ENCODE results near the gene ENG. TPM values are rescaled to one million over a fixed set of nuclear protein-coding genes. Genes with fewer than 3 reads are reported as not detected.

Gene ENG
- total RNA-seq, 3 donors from 2014 or later (not counting 1 experiment from before 2014, with no cell fraction given): 8.5 to 13.6 (median 12.3) TPM

DNA sequence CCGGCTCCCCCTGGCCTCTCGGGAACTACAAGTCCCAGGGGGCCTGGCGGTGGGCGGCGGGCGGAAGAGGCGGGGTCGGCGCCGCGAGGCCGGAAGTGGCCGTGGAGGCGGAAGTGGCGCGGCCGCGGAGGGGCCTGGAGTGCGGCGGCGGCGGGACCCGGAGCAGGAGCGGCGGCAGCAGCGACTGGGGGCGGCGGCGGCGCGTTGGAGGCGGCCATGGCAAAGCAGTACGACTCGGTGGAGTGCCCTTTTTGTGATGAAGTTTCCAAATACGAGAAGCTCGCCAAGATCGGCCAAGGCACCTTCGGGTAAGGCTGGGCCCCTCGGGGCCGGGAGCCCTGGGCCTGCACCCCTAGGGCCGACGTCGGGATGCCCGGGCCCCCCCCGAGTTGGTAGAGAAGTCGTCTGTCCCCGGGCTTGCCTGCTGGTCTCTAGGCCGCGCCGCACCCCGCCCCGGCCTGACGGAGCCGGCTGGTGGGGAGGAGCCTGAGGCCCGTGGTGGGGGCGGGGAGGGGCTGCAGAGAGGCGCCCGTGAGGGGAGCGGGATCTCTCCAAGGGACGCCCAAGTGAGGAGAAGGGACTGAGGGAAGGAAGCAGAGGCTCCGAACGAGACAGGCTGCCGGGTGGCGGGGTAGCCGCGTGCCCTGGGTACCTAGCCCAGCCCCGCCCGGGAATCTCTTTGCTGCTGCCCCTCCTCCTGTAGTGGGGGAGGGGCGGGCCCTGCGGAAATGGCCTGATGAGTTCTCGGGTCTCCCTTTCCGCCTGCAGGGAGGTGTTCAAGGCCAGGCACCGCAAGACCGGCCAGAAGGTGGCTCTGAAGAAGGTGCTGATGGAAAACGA is 68.3 kb downstream of the ENG start, which contains the start of gene CDK9:
TSS of gene CDK9 (plus strand) at position 102 of the 840 bp plus-strand sequence. CDS start at position 217, 115 bp downstream.
- peak within 1 kb of the TSS; percentile 93 for H3K4me3 Mint-ChIP-seq

DNA sequence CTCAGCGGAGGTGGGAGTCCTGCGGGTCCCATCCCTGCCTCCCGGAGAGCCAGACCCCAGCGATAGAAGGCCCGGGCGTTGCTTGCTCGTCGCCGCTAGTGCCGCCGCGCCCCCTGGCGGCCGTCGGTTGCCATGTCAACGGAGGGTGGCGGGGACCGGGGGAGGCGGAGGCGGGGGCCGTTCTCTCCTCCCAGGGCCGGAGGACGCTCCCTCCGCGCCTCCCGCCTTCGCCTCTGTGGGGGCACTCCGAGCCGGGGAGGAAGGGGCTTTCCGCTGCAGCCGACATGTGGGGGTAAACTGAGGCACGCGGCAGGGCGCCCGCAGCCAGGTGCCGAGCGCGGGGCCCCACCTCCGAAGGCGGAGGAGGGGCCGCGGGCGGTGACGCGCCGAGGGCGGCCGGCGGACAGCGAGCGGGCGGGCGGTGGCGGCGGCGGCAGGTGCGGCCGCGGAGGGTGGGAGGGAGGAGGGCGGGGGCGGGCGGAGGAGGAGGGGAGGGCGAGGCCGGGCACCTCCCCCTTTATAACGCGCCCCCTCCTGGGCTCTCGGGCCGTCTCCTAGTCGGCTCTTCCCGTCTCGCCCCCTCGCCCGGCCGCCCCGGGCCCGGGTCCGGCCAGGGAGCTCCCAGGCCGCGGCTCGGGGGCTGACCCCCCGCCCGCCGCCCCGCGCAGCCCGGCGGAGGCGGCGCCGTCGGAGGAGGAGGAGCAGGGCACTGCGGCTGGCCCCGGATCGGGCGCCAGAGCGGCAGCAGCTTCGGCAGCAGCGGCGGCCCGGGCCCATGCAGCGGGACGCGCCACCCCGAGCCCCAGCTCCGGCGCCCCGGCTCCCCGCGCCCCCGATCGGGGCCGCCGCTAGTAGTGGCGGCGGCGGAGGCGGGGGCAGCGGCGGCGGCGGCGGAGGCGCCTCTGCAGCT is 69.2 kb downstream of the ENG start:
- Histone ChIP-seq H3K27me3 (ENCODE audit: control insufficient read depth, insufficient read depth, low read length) (no peaks in the 10 kb centered on the region), H3K9me3 (ENCODE audit: control insufficient read depth, insufficient read depth, low read length) (no peaks in the 10 kb centered on the region), H3K27ac (ENCODE audit: low read length) (peak overlapping the region; percentile 88), H3K4me3 (ENCODE audit: low read length) (peak overlapping the region; percentile 46), H3K36me3 (ENCODE audit: control insufficient read depth, insufficient read depth, low read length) (peaks cover 33% of the 10 kb centered on the region), H3K4me1 (ENCODE audit: control insufficient read depth, insufficient read depth, low read length) (peaks cover 68% of the 10 kb centered on the region)
- H3K4me1 Mint-ChIP-seq: peaks cover 50 to 74% of the 10 kb centered on the region in 2 donors
- H3K36me3 Mint-ChIP-seq: peaks cover 4% of the 10 kb centered on the region
- DNase-seq (peak; percentile 91 to 94), ATAC-seq (peak; percentile 44 to 67 (median 56))
- no peaks in the 10 kb centered on the region for H3K27me3 Mint-ChIP-seq (ENCODE audit: low read depth in 2 of 2)
- H3K9me3 Mint-ChIP-seq: no peaks in the 10 kb centered on the region
- WGBS (ENCODE audit: insufficient coverage): under 1% methylated on average over 105 of the region's 123 CpGs
- intact Hi-C loops (cut with micrococcal nuclease): loop anchor here (1.0 to 5.0 kb wide), 3 partner anchors 18 to 82 kb away; partner anchors contain the start of genes FPGS and TOR2A
- H3K4me3 Mint-ChIP-seq: peak overlapping the region; percentile 93
- H3K27ac Mint-ChIP-seq: peak overlapping the region; percentile 95 to 98
- TF ChIP-seq, protein P1, sequence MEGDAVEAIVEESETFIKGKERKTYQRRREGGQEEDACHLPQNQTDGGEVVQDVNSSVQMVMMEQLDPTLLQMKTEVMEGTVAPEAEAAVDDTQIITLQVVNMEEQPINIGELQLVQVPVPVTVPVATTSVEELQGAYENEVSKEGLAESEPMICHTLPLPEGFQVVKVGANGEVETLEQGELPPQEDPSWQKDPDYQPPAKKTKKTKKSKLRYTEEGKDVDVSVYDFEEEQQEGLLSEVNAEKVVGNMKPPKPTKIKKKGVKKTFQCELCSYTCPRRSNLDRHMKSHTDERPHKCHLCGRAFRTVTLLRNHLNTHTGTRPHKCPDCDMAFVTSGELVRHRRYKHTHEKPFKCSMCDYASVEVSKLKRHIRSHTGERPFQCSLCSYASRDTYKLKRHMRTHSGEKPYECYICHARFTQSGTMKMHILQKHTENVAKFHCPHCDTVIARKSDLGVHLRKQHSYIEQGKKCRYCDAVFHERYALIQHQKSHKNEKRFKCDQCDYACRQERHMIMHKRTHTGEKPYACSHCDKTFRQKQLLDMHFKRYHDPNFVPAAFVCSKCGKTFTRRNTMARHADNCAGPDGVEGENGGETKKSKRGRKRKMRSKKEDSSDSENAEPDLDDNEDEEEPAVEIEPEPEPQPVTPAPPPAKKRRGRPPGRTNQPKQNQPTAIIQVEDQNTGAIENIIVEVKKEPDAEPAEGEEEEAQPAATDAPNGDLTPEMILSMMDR (IDR thresholded peaks at IDR 0.05): peak; percentile 80

More for the DNA sequence above, 68.3 kb downstream of the ENG start, which contains the start of gene CDK9:
- DNase-seq (peak; percentile 94 to 96), ATAC-seq (peak; percentile 52 to 79 (median 69))
- Mint-ChIP-seq H3K27ac (peak within 1 kb of the TSS; percentile 95 to 98), H3K9me3 (no peaks in the 10 kb centered on the region), H3K27me3 (ENCODE audit: low read depth in 2 of 2) (no peaks in the 10 kb centered on the region), H3K36me3 (peaks cover 6% of the 10 kb centered on the region), H3K4me1 (peaks cover 50 to 68% of the 10 kb centered on the region in 2 donors)
- Histone ChIP-seq H3K4me1 (ENCODE audit: control insufficient read depth, insufficient read depth, low read length) (peaks cover 59% of the 10 kb centered on the region), H3K27ac (ENCODE audit: low read length) (peak within 1 kb of the TSS; percentile 92), H3K27me3 (ENCODE audit: control insufficient read depth, insufficient read depth, low read length) (no peaks in the 10 kb centered on the region), H3K9me3 (ENCODE audit: control insufficient read depth, insufficient read depth, low read length) (no peaks in the 10 kb centered on the region), H3K36me3 (ENCODE audit: control insufficient read depth, insufficient read depth, low read length) (peaks cover 41% of the 10 kb centered on the region), H3K4me3 (ENCODE audit: low read length) (peak within 1 kb of the TSS; percentile 90)
- 0% methylated on average over 75 of the region's 75 CpGs for WGBS (ENCODE audit: insufficient coverage)
- intact Hi-C loops (cut with micrococcal nuclease): loop anchor here (1.0 to 5.0 kb wide), 3 partner anchors 17 to 81 kb away; partner anchors contain the start of genes FPGS and TOR2A
- TF ChIP-seq, protein P1 (IDR thresholded peaks at IDR 0.05): no peak

DNA sequence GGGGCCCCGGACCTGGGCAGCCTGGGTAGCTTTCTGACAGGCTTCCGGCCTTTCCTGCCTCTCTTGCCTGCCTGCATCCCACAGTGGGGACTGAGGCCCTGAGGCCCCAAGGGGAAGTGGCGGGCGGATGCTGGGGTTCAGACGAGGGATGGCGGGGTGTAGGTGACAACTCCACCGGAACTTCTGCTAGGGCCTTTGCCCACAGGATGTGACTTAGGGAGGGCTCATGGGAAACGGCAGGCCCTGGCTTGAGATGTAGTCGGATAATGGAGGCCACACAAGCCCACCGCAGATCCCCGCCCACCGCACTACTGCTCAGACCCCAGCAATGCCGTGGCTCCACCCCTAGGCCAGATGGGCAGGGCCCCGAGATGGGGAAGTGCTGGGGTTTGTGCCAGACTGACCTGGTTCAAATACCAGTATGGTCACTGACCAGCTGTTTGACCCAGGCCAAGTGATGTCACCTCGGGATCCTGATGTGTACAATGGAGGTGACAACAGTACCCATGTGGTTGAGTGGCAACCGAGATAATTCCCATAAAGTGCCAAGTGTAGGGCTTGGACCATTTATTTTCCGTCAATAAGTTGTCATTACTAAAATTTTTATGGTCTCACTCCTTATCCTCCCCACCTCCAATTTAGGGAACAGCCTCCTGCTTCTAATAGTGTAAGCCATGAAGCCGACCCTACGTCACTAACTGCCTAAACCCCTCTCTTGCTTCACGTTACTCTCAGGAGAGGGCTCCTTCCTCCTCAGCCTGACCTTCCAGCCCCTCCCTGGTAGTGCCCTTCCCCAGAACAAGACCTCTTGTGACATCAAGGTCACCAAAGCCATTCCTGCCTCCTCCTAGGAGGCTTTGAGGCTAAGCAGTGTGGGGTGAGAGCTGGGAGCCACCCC is 71.1 kb downstream of the ENG start:
- intact Hi-C loops (cut with micrococcal nuclease): loop anchor here (1.0 to 2.0 kb wide), 3 partner anchors 7 to 19 kb away; partner anchors contain the start of gene FPGS
- H3K4me3 ChIP-seq (ENCODE audit: low read length): peak overlapping the region; percentile 6

More for the DNA sequence above, 71.1 kb downstream of the ENG start:
- TF ChIP-seq, protein P1 (IDR thresholded peaks at IDR 0.05): no peak
- 4% methylated on average over 20 of the region's 20 CpGs for WGBS (ENCODE audit: insufficient coverage)
- H3K9me3 ChIP-seq (ENCODE audit: control insufficient read depth, insufficient read depth, low read length): no peaks in the 10 kb centered on the region
- Mint-ChIP-seq H3K36me3 (no peaks in the 10 kb centered on the region), H3K27me3 (ENCODE audit: low read depth in 2 of 2) (no peaks in the 10 kb centered on the region), H3K4me3 (peak overlapping the region; percentile 87), H3K4me1 (peaks cover 61 to 77% of the 10 kb centered on the region in 2 donors), H3K27ac (peak overlapping the region; percentile 95 to 98), H3K9me3 (no peaks in the 10 kb centered on the region)
- peaks cover 14% of the 10 kb centered on the region for H3K36me3 ChIP-seq (ENCODE audit: control insufficient read depth, insufficient read depth, low read length)
- ATAC-seq (peak; percentile 24 to 66 (median 38)), DNase-seq (peak; percentile 80 to 89)
- peak overlapping the region; percentile 88 for H3K27ac ChIP-seq (ENCODE audit: low read length)
- H3K27me3 ChIP-seq (ENCODE audit: control insufficient read depth, insufficient read depth, low read length): no peaks in the 10 kb centered on the region
- peaks cover 85% of the 10 kb centered on the region for H3K4me1 ChIP-seq (ENCODE audit: control insufficient read depth, insufficient read depth, low read length)

Data from natural killer cell (primary cell).